Thyroid gland (tissue), 4 donors: ENCODE measurements around the gene BARHL1.

Experiments used
- CTCF ChIP-seq, 6 experiments: fragments of 200-600 bp in 3 of 6; fragments of 450-650 bp in 3 of 6; sonication (generic) in 3 of 6; IDR thresholded peaks; one replicate each; pipeline ENCODE4 v1.5.1; 2016 to 2019; ENCODE audit warnings: antibody characterized with exemption in 6 of 6, mild to moderate bottlenecking in 2 of 6, inconsistent platforms in 1 of 6, moderate library complexity in 1 of 6
- POLR2A ChIP-seq, 2 donors: fragments of 450-650 bp; IDR thresholded peaks; one replicate each; pipeline ENCODE4 v1.6.1; 2017; ENCODE audit warnings: antibody characterized with exemption in 2 of 2, mild to moderate bottlenecking in 2 of 2, moderate library complexity in 1 of 2

- TF ChIP-seq CTCF (IDR thresholded peaks at IDR 0.05): no peak
- TF ChIP-seq POLR2A (IDR thresholded peaks at IDR 0.05): no peak
These were observed 39.2 kb upstream of the BARHL1 start for GRCh38 chr9:132543251-132543650.
